Neural progenitor cell (in vitro differentiated cells): ENCODE measurements around the gene RTN1. TPM values are rescaled to one million over a fixed set of nuclear protein-coding genes. Genes with fewer than 3 reads are reported as not detected.
A peak's percentile ranks its signal among the peaks of the same experiment; 100 is the strongest.

ENCODE experiments used
- DNase-seq: peaks from one replicate; pipeline ENCODE4 v3.0.0-alpha.2; 2016; ENCODE audit warnings: low spot score
- H2AFZ ChIP-seq: fragments of 200-600 bp; sonication (generic); replicated peaks from 2 replicates; pipeline ENCODE4 v1.6.1; 2016; ENCODE audit warnings: antibody characterized with exemption
- H3F3A ChIP-seq: fragments of 200-600 bp; sonication (generic); 2 replicates; pipeline ENCODE4 v1.6.1; 2016; ENCODE audit warnings: antibody characterized with exemption, low read depth
- H3K27ac ChIP-seq: fragments of 200-600 bp; sonication (generic); 2 replicates; pipeline ENCODE4 v1.5.1; 2016; ENCODE audit warnings: mild to moderate bottlenecking
- H3K27me3 ChIP-seq: fragments of 200-600 bp; sonication (generic); 2 replicates; pipeline ENCODE4 v1.6.1; 2016; ENCODE audit warnings: mild to moderate bottlenecking, moderate library complexity
- H3K36me3 ChIP-seq: fragments of 200-600 bp; sonication (generic); 2 replicates; pipeline ENCODE4 v1.5.1; 2016
- H3K4me1 ChIP-seq: fragments of 200-600 bp; sonication (generic); 2 replicates; pipeline ENCODE4 v1.6.1; 2016; ENCODE audit warnings: mixed run types
- H3K4me2 ChIP-seq: fragments of 200-600 bp; sonication (generic); 2 replicates; pipeline ENCODE4 v1.6.1; 2016
- H3K4me3 ChIP-seq: fragments of 200-600 bp; sonication (generic); 2 replicates; pipeline ENCODE4 v1.5.1; 2016
- H3K79me2 ChIP-seq: fragments of 200-600 bp; sonication (generic); 2 replicates; pipeline ENCODE4 v1.6.1; 2016; ENCODE audit warnings: low read depth
- H3K9ac ChIP-seq: fragments of 200-600 bp; sonication (generic); 2 replicates; pipeline ENCODE4 v1.6.1; 2016
- H3K9me3 ChIP-seq: fragments of 200-600 bp; sonication (generic); 2 replicates; pipeline ENCODE4 v1.5.1; 2016; ENCODE audit warnings: low read depth
- H4K20me1 ChIP-seq: fragments of 200-600 bp; sonication (generic); 2 replicates; pipeline ENCODE4 v1.6.1; 2016; ENCODE audit warnings: low read depth
- H3K27ac Mint-ChIP-seq: 3 replicates; pipeline ENCODE4 v1.8.0; 2021; ENCODE audit warnings: mixed read lengths
- H3K27me3 Mint-ChIP-seq: 2 replicates; pipeline ENCODE4 v1.8.0; 2022; ENCODE audit warnings: low read depth, mild to moderate bottlenecking, inconsistent platforms, moderate library complexity, mixed read lengths; ENCODE audit not compliant: insufficient read depth
- H3K36me3 Mint-ChIP-seq: 3 replicates; pipeline ENCODE4 v1.8.0; 2021; ENCODE audit warnings: mixed read lengths
- H3K4me1 Mint-ChIP-seq: 3 replicates; pipeline ENCODE4 v1.8.0; 2021; ENCODE audit warnings: mixed read lengths
- H3K4me3 Mint-ChIP-seq: 3 replicates; pipeline ENCODE4 v1.8.0; 2021; ENCODE audit warnings: mild to moderate bottlenecking, moderate library complexity, mixed read lengths
- H3K9me3 Mint-ChIP-seq: 3 replicates; pipeline ENCODE4 v1.8.0; 2020; ENCODE audit warnings: mixed read lengths
- EZH2 ChIP-seq: fragments of 200-600 bp; sonication (generic); IDR thresholded peaks from 2 replicates; pipeline ENCODE4 v1.6.1; 2017; ENCODE audit warnings: antibody characterized with exemption, mild to moderate bottlenecking, moderate library complexity
- EZH2phosphoT487 ChIP-seq: fragments of 200-600 bp; sonication (generic); IDR thresholded peaks from 2 replicates; pipeline ENCODE4 v1.6.1; 2017; ENCODE audit warnings: antibody characterized with exemption
- total RNA-seq: library from RNA; depleted of rRNA; stranded (reverse); fragments of >200 nt; gene quantifications from 2 replicates; pipeline ENCODE4 v1.2.3, GENCODE V29; 2015; ENCODE audit warnings: low replicate concordance
- TF ChIP-seq, protein P1 (sequence below): fragments of 200-600 bp; sonication (generic); IDR thresholded peaks from 2 replicates; pipeline ENCODE4 v1.5.1; 2017; ENCODE audit warnings: antibody characterized with exemption, mild to moderate bottlenecking

RTN1 gene
- total RNA-seq, 1 donor from 2014 or later = 7.7 TPM

DNA sequence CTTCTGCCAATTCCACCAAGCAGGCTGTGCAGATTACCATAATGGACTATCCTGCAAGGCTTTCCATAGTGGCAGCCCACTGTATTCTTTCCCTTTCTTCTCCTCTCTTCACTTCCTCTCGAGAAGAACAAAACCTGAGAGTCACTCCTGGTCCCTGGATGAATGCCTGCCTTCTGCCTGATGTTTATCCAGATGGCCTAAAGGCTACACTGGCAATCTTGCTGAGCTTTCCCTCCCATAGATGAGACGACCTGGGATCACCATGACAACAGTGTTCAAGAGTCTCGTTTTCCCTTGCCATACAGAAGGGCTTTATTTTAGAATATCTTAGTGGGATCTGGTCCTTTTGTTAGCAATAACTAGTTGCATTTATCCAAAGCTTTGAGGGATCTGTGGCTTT is 142.3 kb downstream of the RTN1 start:
- H3K4me1 Mint-ChIP-seq = peaks cover 17% of the 10 kb centered on the region
- Histone ChIP-seq H3K36me3 (no peaks in the 10 kb centered on the region), H3K4me2 (peak overlapping the region; percentile 38), H3K9me3 (no peaks in the 10 kb centered on the region), H3F3A (no peaks in the 10 kb centered on the region), H3K9ac (no peak overlapping the region), H3K4me1 (peaks cover 11% of the 10 kb centered on the region), H3K27me3 (no peaks in the 10 kb centered on the region), H3K4me3 (no peak overlapping the region), H2AFZ (no peak overlapping the region), H3K27ac (no peak overlapping the region), H3K79me2 (no peaks in the 10 kb centered on the region), H4K20me1 (no peaks in the 10 kb centered on the region)
- H3K4me3 Mint-ChIP-seq = no peak overlapping the region
- H3K9me3 Mint-ChIP-seq = no peaks in the 10 kb centered on the region
- no peaks in the 10 kb centered on the region for H3K27me3 Mint-ChIP-seq
- TF ChIP-seq, protein P1, sequence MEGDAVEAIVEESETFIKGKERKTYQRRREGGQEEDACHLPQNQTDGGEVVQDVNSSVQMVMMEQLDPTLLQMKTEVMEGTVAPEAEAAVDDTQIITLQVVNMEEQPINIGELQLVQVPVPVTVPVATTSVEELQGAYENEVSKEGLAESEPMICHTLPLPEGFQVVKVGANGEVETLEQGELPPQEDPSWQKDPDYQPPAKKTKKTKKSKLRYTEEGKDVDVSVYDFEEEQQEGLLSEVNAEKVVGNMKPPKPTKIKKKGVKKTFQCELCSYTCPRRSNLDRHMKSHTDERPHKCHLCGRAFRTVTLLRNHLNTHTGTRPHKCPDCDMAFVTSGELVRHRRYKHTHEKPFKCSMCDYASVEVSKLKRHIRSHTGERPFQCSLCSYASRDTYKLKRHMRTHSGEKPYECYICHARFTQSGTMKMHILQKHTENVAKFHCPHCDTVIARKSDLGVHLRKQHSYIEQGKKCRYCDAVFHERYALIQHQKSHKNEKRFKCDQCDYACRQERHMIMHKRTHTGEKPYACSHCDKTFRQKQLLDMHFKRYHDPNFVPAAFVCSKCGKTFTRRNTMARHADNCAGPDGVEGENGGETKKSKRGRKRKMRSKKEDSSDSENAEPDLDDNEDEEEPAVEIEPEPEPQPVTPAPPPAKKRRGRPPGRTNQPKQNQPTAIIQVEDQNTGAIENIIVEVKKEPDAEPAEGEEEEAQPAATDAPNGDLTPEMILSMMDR = no peak
- TF ChIP-seq EZH2 (no peak), EZH2phosphoT487 (no peak)
- H3K27ac Mint-ChIP-seq = peak overlapping the region; percentile 89
- DNase-seq = peak; percentile 8
- H3K36me3 Mint-ChIP-seq = no peaks in the 10 kb centered on the region

DNA sequence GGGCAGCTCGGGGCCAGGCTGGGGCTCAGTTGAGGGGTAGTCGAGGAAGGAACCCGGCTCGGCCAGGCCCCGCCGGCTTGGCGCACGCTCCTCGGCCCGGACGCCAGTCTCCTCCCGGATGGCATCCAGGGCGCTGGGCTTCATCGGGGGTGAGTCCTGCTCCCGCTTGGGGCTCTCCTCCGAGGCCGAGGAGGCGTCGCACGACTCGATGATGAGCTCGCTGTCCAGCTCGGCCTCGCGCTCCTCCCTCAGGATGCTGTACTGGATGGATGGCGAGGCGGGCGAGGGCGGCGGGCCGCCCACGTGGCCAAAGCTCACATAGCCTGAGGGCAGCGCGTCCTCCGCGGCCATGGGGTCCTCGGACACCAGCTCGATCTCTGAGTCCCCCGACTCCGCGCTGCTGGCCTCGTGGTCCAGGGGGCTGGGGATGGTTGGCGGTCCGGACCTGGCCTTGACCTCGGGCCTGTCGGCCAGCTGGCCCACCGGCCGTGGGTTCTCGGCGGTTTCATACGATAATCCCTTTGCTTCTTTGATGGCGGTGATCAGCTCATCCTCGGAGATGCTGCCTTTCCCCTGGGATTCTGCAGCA is 143.4 kb downstream of the RTN1 start:
- Mint-ChIP-seq H3K36me3 (no peaks in the 10 kb centered on the region), H3K27me3 (no peaks in the 10 kb centered on the region), H3K4me3 (no peak overlapping the region), H3K4me1 (peaks cover 17% of the 10 kb centered on the region), H3K27ac (peak overlapping the region; percentile 77), H3K9me3 (no peaks in the 10 kb centered on the region)
- TF ChIP-seq EZH2 (no peak), EZH2phosphoT487 (no peak)
- TF ChIP-seq, protein P1 = no peak
- Histone ChIP-seq H3K4me3 (no peak overlapping the region), H3F3A (no peaks in the 10 kb centered on the region), H3K4me1 (peaks cover 11% of the 10 kb centered on the region), H3K27me3 (no peaks in the 10 kb centered on the region), H3K4me2 (no peak overlapping the region), H2AFZ (no peak overlapping the region), H3K79me2 (no peaks in the 10 kb centered on the region), H4K20me1 (no peaks in the 10 kb centered on the region), H3K9me3 (no peaks in the 10 kb centered on the region), H3K36me3 (no peaks in the 10 kb centered on the region), H3K9ac (no peak overlapping the region), H3K27ac (no peak overlapping the region)
- no peak for DNase-seq

DNA sequence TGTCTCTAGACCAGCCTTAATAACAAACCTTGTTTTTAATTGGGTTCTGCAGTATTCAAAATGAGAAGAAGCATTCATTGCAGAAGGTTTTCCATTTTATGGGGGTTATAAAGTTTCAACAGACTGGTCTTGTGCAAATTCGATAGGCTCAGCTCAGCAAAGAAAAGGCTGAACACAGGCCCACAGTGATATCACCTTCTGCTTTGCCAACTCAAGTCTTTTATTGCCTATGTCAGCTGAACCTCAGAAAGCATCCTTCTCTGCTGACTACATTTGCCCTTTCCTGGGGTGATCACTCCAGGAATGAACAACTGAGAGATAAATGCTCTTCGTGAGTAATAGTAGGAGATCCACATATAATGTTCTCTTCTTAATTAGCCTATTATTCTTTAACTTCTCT is 159.5 kb downstream of the RTN1 start:
- TF ChIP-seq EZH2phosphoT487 = no peak
- no peaks in the 10 kb centered on the region for H3F3A ChIP-seq
- H3K9me3 Mint-ChIP-seq = no peaks in the 10 kb centered on the region
- H3K4me2 ChIP-seq = no peak overlapping the region
- H3K27me3 Mint-ChIP-seq = no peaks in the 10 kb centered on the region
- H3K36me3 Mint-ChIP-seq = no peaks in the 10 kb centered on the region
- DNase-seq = no peak
- no peaks in the 10 kb centered on the region for H3K27me3 ChIP-seq
- no peaks in the 10 kb centered on the region for H3K9me3 ChIP-seq
- no peak overlapping the region for H3K27ac Mint-ChIP-seq
- no peak overlapping the region for H2AFZ ChIP-seq
- H3K27ac ChIP-seq = no peak overlapping the region
- H3K4me3 Mint-ChIP-seq = no peak overlapping the region
- no peak overlapping the region for H3K4me3 ChIP-seq
- no peaks in the 10 kb centered on the region for H3K4me1 ChIP-seq
- H3K4me1 Mint-ChIP-seq = peaks cover 15% of the 10 kb centered on the region
- H3K79me2 ChIP-seq = no peaks in the 10 kb centered on the region
- no peak overlapping the region for H3K9ac ChIP-seq
- H4K20me1 ChIP-seq = no peaks in the 10 kb centered on the region
- H3K36me3 ChIP-seq = no peaks in the 10 kb centered on the region

DNA sequence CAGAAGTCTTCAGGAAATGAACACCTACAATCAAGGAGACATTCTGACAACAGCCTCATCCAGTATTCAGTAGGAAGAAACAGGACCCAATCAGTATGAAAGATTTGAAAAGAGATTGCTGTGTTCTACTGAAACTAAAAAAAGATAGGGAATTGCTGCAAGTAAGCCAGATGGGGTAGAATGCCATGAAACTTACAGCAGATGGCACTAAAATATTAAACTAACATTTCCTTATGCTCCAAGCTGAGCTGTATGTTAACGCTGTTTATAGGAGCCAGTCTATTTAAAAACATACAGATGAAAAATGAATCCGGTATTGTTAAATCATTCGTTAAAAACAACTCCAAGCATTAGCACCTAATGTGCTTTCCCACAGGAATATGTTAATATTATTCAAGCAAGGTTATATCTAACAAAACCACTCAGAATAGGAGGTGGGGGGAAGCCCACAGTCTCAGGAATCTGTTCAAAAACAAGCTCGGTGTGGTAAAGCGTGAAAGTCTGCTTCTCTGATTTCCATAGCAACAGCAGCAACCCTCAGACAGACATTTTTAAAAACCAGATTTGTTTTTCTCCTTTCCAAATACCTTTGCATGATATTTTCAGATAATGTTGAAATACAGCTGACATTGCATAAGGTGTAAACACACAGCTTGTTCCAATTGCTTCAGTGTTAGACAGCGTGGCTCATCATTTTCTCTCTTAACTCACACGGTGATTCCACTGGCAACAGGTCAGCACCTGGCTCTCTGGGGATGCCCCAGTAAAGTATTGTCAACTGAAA is 162.6 kb downstream of the RTN1 start:
- Histone ChIP-seq H4K20me1 (no peaks in the 10 kb centered on the region), H2AFZ (no peak overlapping the region), H3K27ac (no peak overlapping the region), H3K4me3 (no peak overlapping the region), H3F3A (no peaks in the 10 kb centered on the region), H3K4me1 (no peaks in the 10 kb centered on the region), H3K79me2 (no peaks in the 10 kb centered on the region), H3K9ac (no peak overlapping the region), H3K4me2 (no peak overlapping the region), H3K9me3 (no peaks in the 10 kb centered on the region), H3K36me3 (no peaks in the 10 kb centered on the region), H3K27me3 (no peaks in the 10 kb centered on the region)
- peaks cover 15% of the 10 kb centered on the region for H3K4me1 Mint-ChIP-seq
- DNase-seq = no peak
- H3K4me3 Mint-ChIP-seq = no peak overlapping the region
- H3K36me3 Mint-ChIP-seq = no peaks in the 10 kb centered on the region
- TF ChIP-seq, protein P1 = no peak
- no peak for TF ChIP-seq EZH2phosphoT487
- TF ChIP-seq EZH2 = no peak
- H3K27me3 Mint-ChIP-seq = no peaks in the 10 kb centered on the region
- H3K9me3 Mint-ChIP-seq = no peaks in the 10 kb centered on the region
- H3K27ac Mint-ChIP-seq = peak overlapping the region; percentile 76
